Measurements from ENCODE around the gene SPEF2. TPM values are rescaled to one million over a fixed set of nuclear protein-coding genes. Genes with fewer than 3 reads are reported as not detected.

The SPEF2 gene
- total RNA-seq, 4 donors from 2014 or later = 0.48 to 6.9 (median 3.2) TPM

DNA sequence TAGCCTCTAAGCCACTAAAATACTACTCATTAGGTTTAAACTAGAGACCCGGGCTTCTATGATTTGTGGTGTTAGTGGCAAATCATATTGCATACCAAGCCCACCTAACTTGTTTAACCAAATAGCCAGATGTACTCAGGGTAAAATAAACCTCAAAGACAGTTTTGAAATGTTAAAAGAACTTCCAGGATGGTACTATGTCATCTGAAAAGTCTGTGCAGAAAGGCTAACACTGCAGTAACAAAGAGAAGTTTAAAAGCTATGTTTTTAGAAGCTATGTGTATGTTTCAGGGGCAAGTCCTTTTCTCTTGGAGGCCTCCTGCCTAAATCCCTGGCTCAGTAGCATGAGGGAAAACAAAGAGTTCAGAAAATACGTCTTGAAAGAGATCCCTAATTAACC, 154.2 kb downstream of the SPEF2 start:
- TF ChIP-seq, protein P1, sequence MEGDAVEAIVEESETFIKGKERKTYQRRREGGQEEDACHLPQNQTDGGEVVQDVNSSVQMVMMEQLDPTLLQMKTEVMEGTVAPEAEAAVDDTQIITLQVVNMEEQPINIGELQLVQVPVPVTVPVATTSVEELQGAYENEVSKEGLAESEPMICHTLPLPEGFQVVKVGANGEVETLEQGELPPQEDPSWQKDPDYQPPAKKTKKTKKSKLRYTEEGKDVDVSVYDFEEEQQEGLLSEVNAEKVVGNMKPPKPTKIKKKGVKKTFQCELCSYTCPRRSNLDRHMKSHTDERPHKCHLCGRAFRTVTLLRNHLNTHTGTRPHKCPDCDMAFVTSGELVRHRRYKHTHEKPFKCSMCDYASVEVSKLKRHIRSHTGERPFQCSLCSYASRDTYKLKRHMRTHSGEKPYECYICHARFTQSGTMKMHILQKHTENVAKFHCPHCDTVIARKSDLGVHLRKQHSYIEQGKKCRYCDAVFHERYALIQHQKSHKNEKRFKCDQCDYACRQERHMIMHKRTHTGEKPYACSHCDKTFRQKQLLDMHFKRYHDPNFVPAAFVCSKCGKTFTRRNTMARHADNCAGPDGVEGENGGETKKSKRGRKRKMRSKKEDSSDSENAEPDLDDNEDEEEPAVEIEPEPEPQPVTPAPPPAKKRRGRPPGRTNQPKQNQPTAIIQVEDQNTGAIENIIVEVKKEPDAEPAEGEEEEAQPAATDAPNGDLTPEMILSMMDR (IDR thresholded peaks at IDR 0.05) = no peak
- no peak for ATAC-seq (ENCODE audit: low FRiP score)
- DNase-seq (ENCODE audit: low spot score) = no peak

DNA sequence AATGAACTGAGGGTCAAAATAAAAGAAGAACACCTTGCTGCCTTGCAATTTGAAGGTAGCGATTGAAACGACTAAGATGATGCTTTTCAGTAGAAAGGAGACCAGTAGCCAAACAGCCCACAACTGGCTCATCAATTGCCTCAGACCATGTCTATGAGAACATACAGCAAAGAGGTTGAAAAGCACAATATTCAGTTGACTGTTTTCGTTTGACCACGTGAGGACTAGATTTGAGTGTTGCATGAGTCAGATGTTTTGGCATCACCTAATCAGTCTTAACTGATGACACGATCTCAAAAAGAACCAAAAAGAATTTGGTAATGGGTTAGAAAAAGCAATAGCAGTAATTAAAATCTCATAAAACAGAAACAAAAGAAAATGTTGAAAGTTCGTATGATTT, 156.3 kb downstream of the SPEF2 start:
- TF ChIP-seq, protein P1 (IDR thresholded peaks at IDR 0.05) = no peak
- DNase-seq (ENCODE audit: low spot score) (no peak), ATAC-seq (ENCODE audit: low FRiP score) (no peak)

DNA sequence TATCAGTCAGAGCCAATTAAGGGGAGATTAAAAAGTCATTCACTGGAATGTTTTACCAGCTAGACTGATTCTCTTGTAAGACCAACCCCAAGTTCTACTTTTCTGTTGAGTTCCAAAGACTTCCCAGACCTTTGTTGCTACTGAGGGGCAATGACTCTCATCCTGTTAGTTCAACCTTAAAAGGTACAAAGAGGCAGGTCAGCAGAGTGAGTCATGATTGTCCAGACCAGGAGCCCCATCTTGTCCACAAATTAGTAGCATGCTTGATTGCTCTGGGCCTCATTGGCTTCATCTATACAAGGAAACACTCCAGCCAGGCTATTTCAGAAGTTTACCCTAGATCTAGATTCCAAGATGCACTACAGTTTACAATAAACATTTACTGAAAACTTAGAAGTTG, 159.1 kb downstream of the SPEF2 start:
- no peak for ATAC-seq (ENCODE audit: low FRiP score)
- TF ChIP-seq, protein P1 (IDR thresholded peaks at IDR 0.05) = no peak
- no peak for DNase-seq (ENCODE audit: low spot score)

DNA sequence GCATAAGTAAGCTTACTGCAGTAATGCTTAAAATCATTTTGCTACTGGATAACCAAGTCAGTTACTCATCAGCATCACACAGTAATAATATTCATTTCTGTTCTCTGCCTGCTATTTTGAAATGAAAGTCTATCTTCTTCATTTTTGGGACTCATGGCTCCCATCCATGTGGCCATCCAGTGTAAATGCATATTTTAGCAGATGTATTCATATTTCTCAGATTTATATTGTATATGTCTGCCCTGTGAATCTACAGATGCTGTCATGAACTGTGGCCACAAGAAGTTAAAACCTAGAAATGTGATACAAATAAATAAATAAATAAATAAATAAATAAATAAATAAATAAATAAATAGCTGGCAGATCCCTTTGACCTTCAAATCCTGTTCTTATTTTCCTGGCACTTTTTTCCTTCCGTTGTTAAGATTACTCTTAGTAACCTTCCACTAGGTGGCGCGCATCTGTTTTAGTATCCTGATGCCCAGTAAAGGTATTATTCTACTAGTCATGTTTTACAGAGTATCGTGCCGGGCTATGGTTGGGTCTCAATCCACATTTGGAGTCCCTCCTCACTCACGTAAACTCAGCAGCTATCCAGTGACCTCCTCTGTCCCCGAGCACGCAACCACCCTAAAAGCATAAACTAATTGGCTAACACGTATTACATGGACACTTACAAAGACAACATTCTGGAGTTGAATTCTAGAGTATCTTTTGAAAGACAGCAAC, 159.9 kb downstream of the SPEF2 start:
- DNase-seq (ENCODE audit: low spot score) (peak; percentile 82), ATAC-seq (ENCODE audit: low FRiP score) (no peak)
- TF ChIP-seq, protein P1 (IDR thresholded peaks at IDR 0.05) = no peak

DNA sequence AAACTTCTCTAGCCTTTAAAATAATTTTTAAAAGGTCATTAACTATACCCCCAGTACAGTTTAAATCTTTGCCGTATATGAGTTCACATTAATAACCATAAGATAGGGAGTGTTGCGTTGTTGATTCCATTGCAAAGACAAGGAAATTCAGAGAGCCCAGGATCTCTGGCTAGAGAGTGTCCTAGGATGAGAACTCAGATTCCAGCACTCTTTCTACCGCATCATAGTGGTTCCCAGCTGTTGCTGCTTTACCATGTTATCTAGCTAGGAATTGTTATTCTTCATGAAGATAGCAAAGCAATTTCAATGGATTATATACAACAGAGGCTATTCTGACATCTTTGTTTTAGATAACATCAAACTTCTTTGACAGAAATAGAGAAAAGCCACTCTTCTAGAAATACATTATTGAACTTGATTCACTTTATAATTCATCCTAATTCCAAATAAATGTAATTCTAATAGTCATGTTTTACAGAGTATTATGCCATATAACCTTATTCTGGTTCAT, 160.7 kb downstream of the SPEF2 start:
- ATAC-seq (ENCODE audit: low FRiP score) (no peak), DNase-seq (ENCODE audit: low spot score) (no peak)
- TF ChIP-seq, protein P1 (IDR thresholded peaks at IDR 0.05) = no peak

DNA sequence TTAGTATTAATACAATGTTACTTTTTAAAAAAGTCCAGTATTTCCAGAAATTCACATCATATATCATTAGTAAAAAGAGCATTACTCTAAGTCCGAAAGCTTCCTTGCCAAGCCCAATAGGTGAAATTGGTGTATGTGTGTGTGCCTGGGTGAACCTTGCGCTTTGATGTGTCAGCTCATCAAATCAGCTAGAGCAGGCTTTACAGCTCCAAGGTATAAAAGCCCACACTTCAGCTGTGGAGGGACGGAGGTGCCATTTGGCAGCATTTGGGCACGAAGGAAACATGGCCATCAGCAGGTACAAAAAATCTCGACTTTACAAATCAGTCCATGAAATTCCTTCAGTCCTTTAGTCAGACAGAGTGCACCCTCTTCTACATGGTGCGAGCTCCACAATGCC, 162.6 kb downstream of the SPEF2 start:
- DNase-seq (ENCODE audit: low spot score) = no peak
- TF ChIP-seq, protein P1 (IDR thresholded peaks at IDR 0.05) = no peak

DNA sequence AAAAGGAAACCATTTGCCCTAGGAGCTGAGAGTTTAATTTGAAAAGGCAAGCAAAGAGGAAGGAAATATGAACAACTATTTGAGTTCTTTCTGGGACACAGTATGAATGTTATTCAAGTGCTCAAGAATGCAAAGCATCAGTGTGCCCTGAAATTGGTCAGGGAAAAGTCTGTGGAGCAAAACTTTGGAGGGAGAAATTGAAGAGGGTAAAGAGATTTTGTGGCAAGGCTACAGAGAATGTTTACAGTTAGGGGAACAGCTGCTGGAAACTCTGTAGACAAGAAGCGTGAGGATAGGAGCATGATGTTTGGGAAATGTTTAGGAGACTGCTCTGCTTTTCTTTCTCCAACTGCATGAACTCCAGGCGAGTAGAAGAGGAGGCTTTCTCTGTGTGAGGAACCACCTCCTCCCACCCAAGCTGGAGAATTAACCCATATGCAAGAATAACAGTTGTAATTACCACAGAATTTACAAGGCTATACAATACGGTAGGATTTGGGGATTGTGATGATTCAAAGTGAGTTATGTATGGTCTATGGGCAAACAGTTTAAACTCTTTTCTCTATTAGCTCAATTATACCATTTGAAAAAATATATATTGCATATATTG, 163.6 kb downstream of the SPEF2 start:
- DNase-seq (ENCODE audit: low spot score) (no peak), ATAC-seq (ENCODE audit: low FRiP score) (no peak)
- TF ChIP-seq, protein P1 (IDR thresholded peaks at IDR 0.05) = no peak

More for the DNA sequence above, 162.6 kb downstream of the SPEF2 start:
- no peak for ATAC-seq (ENCODE audit: low FRiP score)
